GM23338 (cell line): ENCODE data around the gene YBEY.

Source experiments
- CREB1 ChIP-seq: fragments of 250-450 bp; sonication (Bioruptor Pico); IDR thresholded peaks from 2 replicates; pipeline ENCODE4 v1.5.0; 2020; ENCODE audit warnings: low read depth, mild to moderate bottlenecking, moderate library complexity
- EZH2 ChIP-seq: fragments of 200-600 bp; sonication (generic); IDR thresholded peaks from one replicate; pipeline ENCODE4 v1.8.0; 2017; ENCODE audit warnings: antibody characterized with exemption, mild to moderate bottlenecking, low read depth; ENCODE audit not compliant: unreplicated experiment
- EZH2phosphoT487 ChIP-seq: fragments of 200-600 bp; sonication (generic); IDR thresholded peaks from one replicate; pipeline ENCODE4 v1.8.1; 2018; ENCODE audit warnings: antibody characterized with exemption; ENCODE audit not compliant: unreplicated experiment
- JUNB ChIP-seq: IDR thresholded peaks from one replicate; pipeline ENCODE4 v1.6.1; 2016; ENCODE audit warnings: antibody characterized with exemption; ENCODE audit not compliant: unreplicated experiment
- NANOG ChIP-seq: IDR thresholded peaks from 2 replicates; pipeline ENCODE4 v1.6.1; 2016; ENCODE audit warnings: antibody characterized with exemption, borderline replicate concordance
- POLR2AphosphoS5 ChIP-seq: IDR thresholded peaks from 2 replicates; pipeline ENCODE4 v1.6.1; 2016; ENCODE audit warnings: antibody characterized with exemption, low read depth
- ZNF331 ChIP-seq: fragments of 250-450 bp; sonication (Bioruptor Pico); IDR thresholded peaks from 2 replicates; pipeline ENCODE4 v1.5.0; 2020; ENCODE audit warnings: low read depth, mild to moderate bottlenecking, moderate library complexity
- TF ChIP-seq, protein P1 (sequence below), 2 experiments: fragments of 200-600 bp in 1 of 2; sonication (generic) in 1 of 2; conservative IDR thresholded peaks; 2 replicates each; pipeline versions ENCODE4 v1.5.1 to v1.6.1; 2016 to 2017; ENCODE audit warnings: antibody characterized with exemption in 2 of 2, low read depth in 2 of 2, mild to moderate bottlenecking in 2 of 2, moderate library complexity in 1 of 2
- TF ChIP-seq, protein P2 (sequence below): IDR thresholded peaks from one replicate; pipeline ENCODE4 v1.6.1; 2018; ENCODE audit warnings: antibody characterized with exemption; ENCODE audit not compliant: unreplicated experiment
- TF ChIP-seq, protein P3 (sequence below): fragments of 250-450 bp; sonication (Bioruptor Pico); IDR thresholded peaks from 2 replicates; pipeline ENCODE4 v1.5.0; 2020; ENCODE audit warnings: mild to moderate bottlenecking, moderate library complexity
- TF ChIP-seq, protein P4 (sequence below): IDR thresholded peaks from 2 replicates; pipeline ENCODE4 v1.6.1; 2016; ENCODE audit warnings: antibody characterized with exemption

DNA sequence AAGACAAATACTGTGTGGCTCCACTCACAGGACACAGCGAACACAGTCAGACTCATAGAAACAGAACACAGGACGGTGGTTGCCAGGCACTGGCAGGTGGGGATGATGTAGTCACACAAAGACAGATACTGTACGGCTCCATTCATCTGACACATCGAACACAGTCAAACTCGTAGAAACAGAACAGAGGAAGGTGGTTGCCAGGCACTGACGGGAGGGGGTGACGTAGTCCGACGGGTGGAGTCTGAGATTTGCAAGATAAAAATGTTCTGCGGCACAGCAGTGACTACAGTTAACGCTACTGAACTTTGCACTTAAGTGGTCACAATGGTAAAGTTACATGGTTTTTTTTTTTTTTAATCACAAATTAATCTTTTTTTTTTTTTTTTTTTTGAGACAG, 18.8 kb downstream of the YBEY start:
- TF ChIP-seq, protein P1, sequence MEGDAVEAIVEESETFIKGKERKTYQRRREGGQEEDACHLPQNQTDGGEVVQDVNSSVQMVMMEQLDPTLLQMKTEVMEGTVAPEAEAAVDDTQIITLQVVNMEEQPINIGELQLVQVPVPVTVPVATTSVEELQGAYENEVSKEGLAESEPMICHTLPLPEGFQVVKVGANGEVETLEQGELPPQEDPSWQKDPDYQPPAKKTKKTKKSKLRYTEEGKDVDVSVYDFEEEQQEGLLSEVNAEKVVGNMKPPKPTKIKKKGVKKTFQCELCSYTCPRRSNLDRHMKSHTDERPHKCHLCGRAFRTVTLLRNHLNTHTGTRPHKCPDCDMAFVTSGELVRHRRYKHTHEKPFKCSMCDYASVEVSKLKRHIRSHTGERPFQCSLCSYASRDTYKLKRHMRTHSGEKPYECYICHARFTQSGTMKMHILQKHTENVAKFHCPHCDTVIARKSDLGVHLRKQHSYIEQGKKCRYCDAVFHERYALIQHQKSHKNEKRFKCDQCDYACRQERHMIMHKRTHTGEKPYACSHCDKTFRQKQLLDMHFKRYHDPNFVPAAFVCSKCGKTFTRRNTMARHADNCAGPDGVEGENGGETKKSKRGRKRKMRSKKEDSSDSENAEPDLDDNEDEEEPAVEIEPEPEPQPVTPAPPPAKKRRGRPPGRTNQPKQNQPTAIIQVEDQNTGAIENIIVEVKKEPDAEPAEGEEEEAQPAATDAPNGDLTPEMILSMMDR (conservative IDR thresholded peaks at IDR 0.05; ENCODE audit: low read depth in 2 of 2) = no peak
- TF ChIP-seq EZH2phosphoT487 = no peak
- no peak for TF ChIP-seq EZH2
- TF ChIP-seq JUNB = no peak
- TF ChIP-seq POLR2AphosphoS5 = no peak
- TF ChIP-seq, protein P2, sequence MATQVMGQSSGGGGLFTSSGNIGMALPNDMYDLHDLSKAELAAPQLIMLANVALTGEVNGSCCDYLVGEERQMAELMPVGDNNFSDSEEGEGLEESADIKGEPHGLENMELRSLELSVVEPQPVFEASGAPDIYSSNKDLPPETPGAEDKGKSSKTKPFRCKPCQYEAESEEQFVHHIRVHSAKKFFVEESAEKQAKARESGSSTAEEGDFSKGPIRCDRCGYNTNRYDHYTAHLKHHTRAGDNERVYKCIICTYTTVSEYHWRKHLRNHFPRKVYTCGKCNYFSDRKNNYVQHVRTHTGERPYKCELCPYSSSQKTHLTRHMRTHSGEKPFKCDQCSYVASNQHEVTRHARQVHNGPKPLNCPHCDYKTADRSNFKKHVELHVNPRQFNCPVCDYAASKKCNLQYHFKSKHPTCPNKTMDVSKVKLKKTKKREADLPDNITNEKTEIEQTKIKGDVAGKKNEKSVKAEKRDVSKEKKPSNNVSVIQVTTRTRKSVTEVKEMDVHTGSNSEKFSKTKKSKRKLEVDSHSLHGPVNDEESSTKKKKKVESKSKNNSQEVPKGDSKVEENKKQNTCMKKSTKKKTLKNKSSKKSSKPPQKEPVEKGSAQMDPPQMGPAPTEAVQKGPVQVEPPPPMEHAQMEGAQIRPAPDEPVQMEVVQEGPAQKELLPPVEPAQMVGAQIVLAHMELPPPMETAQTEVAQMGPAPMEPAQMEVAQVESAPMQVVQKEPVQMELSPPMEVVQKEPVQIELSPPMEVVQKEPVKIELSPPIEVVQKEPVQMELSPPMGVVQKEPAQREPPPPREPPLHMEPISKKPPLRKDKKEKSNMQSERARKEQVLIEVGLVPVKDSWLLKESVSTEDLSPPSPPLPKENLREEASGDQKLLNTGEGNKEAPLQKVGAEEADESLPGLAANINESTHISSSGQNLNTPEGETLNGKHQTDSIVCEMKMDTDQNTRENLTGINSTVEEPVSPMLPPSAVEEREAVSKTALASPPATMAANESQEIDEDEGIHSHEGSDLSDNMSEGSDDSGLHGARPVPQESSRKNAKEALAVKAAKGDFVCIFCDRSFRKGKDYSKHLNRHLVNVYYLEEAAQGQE = no peak
- TF ChIP-seq CREB1 = no peak
- TF ChIP-seq ZNF331 (CRISPR knock-in tag) = no peak
- TF ChIP-seq, protein P3, sequence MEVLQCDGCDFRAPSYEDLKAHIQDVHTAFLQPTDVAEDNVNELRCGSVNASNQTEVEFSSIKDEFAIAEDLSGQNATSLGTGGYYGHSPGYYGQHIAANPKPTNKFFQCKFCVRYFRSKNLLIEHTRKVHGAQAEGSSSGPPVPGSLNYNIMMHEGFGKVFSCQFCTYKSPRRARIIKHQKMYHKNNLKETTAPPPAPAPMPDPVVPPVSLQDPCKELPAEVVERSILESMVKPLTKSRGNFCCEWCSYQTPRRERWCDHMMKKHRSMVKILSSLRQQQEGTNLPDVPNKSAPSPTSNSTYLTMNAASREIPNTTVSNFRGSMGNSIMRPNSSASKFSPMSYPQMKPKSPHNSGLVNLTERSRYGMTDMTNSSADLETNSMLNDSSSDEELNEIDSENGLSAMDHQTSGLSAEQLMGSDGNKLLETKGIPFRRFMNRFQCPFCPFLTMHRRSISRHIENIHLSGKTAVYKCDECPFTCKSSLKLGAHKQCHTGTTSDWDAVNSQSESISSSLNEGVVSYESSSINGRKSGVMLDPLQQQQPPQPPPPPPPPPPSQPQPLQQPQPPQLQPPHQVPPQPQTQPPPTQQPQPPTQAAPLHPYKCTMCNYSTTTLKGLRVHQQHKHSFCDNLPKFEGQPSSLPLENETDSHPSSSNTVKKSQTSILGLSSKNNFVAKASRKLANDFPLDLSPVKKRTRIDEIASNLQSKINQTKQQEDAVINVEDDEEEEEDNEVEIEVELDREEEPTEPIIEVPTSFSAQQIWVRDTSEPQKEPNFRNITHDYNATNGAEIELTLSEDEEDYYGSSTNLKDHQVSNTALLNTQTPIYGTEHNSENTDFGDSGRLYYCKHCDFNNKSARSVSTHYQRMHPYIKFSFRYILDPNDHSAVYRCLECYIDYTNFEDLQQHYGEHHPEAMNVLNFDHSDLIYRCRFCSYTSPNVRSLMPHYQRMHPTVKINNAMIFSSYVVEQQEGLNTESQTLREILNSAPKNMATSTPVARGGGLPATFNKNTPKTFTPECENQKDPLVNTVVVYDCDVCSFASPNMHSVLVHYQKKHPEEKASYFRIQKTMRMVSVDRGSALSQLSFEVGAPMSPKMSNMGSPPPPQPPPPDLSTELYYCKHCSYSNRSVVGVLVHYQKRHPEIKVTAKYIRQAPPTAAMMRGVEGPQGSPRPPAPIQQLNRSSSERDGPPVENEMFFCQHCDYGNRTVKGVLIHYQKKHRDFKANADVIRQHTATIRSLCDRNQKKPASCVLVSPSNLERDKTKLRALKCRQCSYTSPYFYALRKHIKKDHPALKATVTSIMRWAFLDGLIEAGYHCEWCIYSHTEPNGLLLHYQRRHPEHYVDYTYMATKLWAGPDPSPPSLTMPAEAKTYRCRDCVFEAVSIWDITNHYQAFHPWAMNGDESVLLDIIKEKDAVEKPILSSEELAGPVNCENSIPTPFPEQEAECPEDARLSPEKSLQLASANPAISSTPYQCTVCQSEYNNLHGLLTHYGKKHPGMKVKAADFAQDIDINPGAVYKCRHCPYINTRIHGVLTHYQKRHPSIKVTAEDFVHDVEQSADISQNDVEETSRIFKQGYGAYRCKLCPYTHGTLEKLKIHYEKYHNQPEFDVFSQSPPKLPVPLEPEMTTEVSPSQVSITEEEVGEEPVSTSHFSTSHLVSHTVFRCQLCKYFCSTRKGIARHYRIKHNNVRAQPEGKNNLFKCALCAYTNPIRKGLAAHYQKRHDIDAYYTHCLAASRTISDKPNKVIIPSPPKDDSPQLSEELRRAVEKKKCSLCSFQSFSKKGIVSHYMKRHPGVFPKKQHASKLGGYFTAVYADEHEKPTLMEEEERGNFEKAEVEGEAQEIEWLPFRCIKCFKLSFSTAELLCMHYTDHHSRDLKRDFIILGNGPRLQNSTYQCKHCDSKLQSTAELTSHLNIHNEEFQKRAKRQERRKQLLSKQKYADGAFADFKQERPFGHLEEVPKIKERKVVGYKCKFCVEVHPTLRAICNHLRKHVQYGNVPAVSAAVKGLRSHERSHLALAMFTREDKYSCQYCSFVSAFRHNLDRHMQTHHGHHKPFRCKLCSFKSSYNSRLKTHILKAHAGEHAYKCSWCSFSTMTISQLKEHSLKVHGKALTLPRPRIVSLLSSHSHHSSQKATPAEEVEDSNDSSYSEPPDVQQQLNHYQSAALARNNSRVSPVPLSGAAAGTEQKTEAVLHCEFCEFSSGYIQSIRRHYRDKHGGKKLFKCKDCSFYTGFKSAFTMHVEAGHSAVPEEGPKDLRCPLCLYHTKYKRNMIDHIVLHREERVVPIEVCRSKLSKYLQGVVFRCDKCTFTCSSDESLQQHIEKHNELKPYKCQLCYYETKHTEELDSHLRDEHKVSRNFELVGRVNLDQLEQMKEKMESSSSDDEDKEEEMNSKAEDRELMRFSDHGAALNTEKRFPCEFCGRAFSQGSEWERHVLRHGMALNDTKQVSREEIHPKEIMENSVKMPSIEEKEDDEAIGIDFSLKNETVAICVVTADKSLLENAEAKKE = no peak
- no peak for TF ChIP-seq NANOG
- TF ChIP-seq, protein P4, sequence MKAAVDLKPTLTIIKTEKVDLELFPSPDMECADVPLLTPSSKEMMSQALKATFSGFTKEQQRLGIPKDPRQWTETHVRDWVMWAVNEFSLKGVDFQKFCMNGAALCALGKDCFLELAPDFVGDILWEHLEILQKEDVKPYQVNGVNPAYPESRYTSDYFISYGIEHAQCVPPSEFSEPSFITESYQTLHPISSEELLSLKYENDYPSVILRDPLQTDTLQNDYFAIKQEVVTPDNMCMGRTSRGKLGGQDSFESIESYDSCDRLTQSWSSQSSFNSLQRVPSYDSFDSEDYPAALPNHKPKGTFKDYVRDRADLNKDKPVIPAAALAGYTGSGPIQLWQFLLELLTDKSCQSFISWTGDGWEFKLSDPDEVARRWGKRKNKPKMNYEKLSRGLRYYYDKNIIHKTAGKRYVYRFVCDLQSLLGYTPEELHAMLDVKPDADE = no peak
